ENCODE data around the gene GRID2. TPM values are rescaled to one million over a fixed set of nuclear protein-coding genes. Genes with fewer than 3 reads are reported as not detected.
"Not testable (repeated sequence)": the region's sequence is repeated elsewhere in the genome, so short reads cannot be mapped to it uniquely, and the experiment has no call there.

Gene GRID2
- total RNA-seq, 1 donor from 2014 or later = 0.17 TPM

DNA sequence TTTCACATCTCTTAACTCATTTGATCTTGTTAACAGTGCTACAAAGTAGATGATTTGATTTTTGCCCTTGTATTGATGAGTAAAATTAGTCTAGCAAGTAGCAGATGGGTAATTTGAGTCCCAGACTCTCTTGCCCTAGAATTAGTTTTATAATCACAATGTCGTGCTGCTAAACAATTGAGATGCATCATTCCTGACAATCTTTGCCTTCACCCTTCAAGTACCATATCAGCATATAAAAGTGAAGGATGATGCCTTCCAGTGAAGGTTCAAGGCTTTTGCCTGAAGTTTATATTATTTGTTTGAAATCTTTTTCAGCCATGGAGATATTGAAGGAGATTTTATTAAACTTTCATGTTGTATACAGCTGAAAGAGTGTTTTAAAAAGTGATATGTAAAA, 141.4 kb downstream of the GRID2 start:
- Histone ChIP-seq H3K4me2 (no peak overlapping the region), H3K4me3 (no peak overlapping the region)
- no peak overlapping the region for H3K27ac Mint-ChIP-seq

DNA sequence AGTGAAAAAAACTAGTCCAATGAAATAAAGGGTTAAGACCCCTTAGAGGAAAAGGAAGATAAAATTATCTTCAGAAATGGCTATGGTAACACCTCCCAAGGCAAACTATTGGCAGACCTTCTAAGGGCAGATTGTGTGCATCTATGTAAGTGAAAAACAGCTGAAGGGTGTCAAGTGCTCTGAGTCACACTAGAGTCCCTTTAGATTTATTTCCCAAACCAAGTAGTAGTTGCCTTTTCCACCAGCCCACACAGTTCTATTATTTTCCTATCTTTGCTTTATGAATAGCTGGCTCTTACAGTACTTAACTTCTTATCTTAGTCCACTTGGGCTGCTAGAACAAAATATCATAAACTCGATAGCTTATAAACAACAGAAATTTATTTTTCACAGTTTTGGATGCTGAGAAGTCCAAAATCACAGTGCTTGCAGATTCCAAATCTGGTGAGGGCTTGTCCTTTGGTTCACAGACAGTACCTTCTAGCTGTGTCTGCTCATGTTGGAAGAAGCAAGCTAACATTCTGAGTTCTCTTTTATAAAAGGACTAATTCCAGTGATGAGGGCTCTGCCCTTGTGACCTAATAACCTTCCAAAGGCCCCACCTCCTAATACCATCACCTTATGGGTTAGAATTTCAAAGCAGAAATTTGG, 143.6 kb downstream of the GRID2 start:
- Histone ChIP-seq H3K9ac (no peak overlapping the region), H3K4me3 (no peak overlapping the region), H2AFZ (replicated peaks) (no peak overlapping the region), H3K4me2 (no peak overlapping the region), H4K20me1 (ENCODE audit: low read depth) (no peaks in the 10 kb centered on the region), H3K4me1 (no peaks in the 10 kb centered on the region), H3K27me3 (peaks cover 9% of the 10 kb centered on the region), H3K27ac (no peak overlapping the region), H3K36me3 (no peaks in the 10 kb centered on the region), H3F3A (ENCODE audit: low read depth) (no peaks in the 10 kb centered on the region), H3K79me2 (ENCODE audit: low read depth) (no peaks in the 10 kb centered on the region), H3K9me3 (ENCODE audit: low read depth) (no peaks in the 10 kb centered on the region)
- Mint-ChIP-seq H3K36me3 (no peaks in the 10 kb centered on the region), H3K27me3 (ENCODE audit: insufficient read depth, low read depth) (peaks cover 3% of the 10 kb centered on the region), H3K4me3 (no peak overlapping the region), H3K9me3 (no peaks in the 10 kb centered on the region), H3K27ac (no peak overlapping the region), H3K4me1 (no peaks in the 10 kb centered on the region)
- TF ChIP-seq EZH2phosphoT487 (IDR thresholded peaks at IDR 0.05) = no peak
- TF ChIP-seq, protein P1, sequence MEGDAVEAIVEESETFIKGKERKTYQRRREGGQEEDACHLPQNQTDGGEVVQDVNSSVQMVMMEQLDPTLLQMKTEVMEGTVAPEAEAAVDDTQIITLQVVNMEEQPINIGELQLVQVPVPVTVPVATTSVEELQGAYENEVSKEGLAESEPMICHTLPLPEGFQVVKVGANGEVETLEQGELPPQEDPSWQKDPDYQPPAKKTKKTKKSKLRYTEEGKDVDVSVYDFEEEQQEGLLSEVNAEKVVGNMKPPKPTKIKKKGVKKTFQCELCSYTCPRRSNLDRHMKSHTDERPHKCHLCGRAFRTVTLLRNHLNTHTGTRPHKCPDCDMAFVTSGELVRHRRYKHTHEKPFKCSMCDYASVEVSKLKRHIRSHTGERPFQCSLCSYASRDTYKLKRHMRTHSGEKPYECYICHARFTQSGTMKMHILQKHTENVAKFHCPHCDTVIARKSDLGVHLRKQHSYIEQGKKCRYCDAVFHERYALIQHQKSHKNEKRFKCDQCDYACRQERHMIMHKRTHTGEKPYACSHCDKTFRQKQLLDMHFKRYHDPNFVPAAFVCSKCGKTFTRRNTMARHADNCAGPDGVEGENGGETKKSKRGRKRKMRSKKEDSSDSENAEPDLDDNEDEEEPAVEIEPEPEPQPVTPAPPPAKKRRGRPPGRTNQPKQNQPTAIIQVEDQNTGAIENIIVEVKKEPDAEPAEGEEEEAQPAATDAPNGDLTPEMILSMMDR (IDR thresholded peaks at IDR 0.05) = no peak
- TF ChIP-seq EZH2 (IDR thresholded peaks at IDR 0.05) = no peak
- no peak for DNase-seq (ENCODE audit: low spot score)

More for the DNA sequence above, 141.4 kb downstream of the GRID2 start:
- H3K9ac ChIP-seq = no peak overlapping the region
- H3K27ac ChIP-seq = no peak overlapping the region
- H2AFZ ChIP-seq (replicated peaks) = no peak overlapping the region
- TF ChIP-seq, protein P1 (IDR thresholded peaks at IDR 0.05) = no peak
- no peak for TF ChIP-seq EZH2 (IDR thresholded peaks at IDR 0.05)
- TF ChIP-seq EZH2phosphoT487 (IDR thresholded peaks at IDR 0.05) = no peak
- Mint-ChIP-seq H3K36me3 (no peaks in the 10 kb centered on the region), H3K27me3 (ENCODE audit: insufficient read depth, low read depth) (peaks cover 6% of the 10 kb centered on the region), H3K4me1 (no peaks in the 10 kb centered on the region), H3K4me3 (no peak overlapping the region), H3K9me3 (no peaks in the 10 kb centered on the region)
- no peaks in the 10 kb centered on the region for H3K79me2 ChIP-seq (ENCODE audit: low read depth)
- H3F3A ChIP-seq (ENCODE audit: low read depth) = no peaks in the 10 kb centered on the region
- H3K4me1 ChIP-seq = no peaks in the 10 kb centered on the region
- DNase-seq (ENCODE audit: low spot score) = no peak
- H3K36me3 ChIP-seq = no peaks in the 10 kb centered on the region
- no peaks in the 10 kb centered on the region for H3K9me3 ChIP-seq (ENCODE audit: low read depth)
- H3K27me3 ChIP-seq = peaks cover 12% of the 10 kb centered on the region
- H4K20me1 ChIP-seq (ENCODE audit: low read depth) = no peaks in the 10 kb centered on the region

DNA sequence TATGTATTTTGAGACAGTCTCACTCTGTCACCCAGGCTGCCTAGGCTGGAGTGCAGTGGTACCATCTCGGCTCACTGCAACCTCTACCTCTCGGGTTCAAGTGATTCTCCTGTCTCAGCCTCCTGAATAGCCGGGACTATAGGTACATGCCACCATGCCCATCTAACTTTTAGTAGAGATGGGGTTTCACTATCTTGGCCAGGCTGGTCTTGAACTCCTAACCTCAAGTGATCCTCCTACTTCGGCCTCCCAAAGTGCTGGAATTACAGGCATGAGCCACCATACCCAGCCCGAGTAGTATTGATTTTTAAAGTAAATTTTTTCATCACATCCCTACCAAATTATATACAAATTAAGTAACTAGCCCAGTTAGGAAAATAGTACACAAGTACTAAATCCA, 144.4 kb downstream of the GRID2 start:
- not testable (repeated sequence) for H3K36me3 Mint-ChIP-seq; H3K9me3 ChIP-seq (ENCODE audit: low read depth); H3K4me3 Mint-ChIP-seq; H3K4me1 ChIP-seq; H3K79me2 ChIP-seq (ENCODE audit: low read depth); H3K27me3 Mint-ChIP-seq (ENCODE audit: insufficient read depth, low read depth); H3F3A ChIP-seq (ENCODE audit: low read depth); H3K4me1 Mint-ChIP-seq; H3K27ac Mint-ChIP-seq; H3K4me3 ChIP-seq; H3K27me3 ChIP-seq; DNase-seq (ENCODE audit: low spot score); H2AFZ ChIP-seq (replicated peaks); H3K9me3 Mint-ChIP-seq; H4K20me1 ChIP-seq (ENCODE audit: low read depth); H3K27ac ChIP-seq; H3K4me2 ChIP-seq; H3K36me3 ChIP-seq; H3K9ac ChIP-seq

DNA sequence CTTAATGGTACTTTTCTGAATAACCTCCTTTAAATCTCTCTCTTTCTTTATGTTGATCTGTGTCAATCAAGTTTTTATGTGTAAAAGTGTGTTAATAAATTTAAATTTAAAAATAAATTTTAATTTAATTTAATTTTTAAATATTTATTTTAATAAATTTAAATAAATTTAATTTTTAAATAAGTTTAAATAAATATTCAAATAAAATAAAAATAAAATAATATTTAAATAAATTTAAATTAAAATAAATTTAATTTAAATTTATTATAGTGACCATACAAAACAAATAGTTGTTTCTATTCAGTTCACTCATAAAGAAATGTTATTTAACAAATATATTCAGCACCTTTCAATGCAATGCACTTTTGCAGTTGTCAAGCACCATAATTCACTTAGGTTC, 146.9 kb downstream of the GRID2 start:
- Histone ChIP-seq H3K4me2 (no peak overlapping the region), H3K4me1 (no peaks in the 10 kb centered on the region), H2AFZ (replicated peaks) (no peak overlapping the region), H4K20me1 (ENCODE audit: low read depth) (no peaks in the 10 kb centered on the region), H3K36me3 (no peaks in the 10 kb centered on the region), H3K9ac (no peak overlapping the region), H3F3A (ENCODE audit: low read depth) (no peaks in the 10 kb centered on the region), H3K27ac (no peak overlapping the region), H3K27me3 (no peaks in the 10 kb centered on the region), H3K9me3 (ENCODE audit: low read depth) (no peaks in the 10 kb centered on the region), H3K79me2 (ENCODE audit: low read depth) (no peaks in the 10 kb centered on the region), H3K4me3 (no peak overlapping the region)
- H3K27me3 Mint-ChIP-seq (ENCODE audit: insufficient read depth, low read depth) = no peaks in the 10 kb centered on the region
- no peak overlapping the region for H3K4me3 Mint-ChIP-seq
- no peak overlapping the region for H3K27ac Mint-ChIP-seq
- H3K4me1 Mint-ChIP-seq = no peaks in the 10 kb centered on the region
- DNase-seq (ENCODE audit: low spot score) = no peak
- TF ChIP-seq EZH2phosphoT487 (IDR thresholded peaks at IDR 0.05) = no peak
- TF ChIP-seq EZH2 (IDR thresholded peaks at IDR 0.05) = no peak
- TF ChIP-seq, protein P1 (IDR thresholded peaks at IDR 0.05) = no peak
- H3K9me3 Mint-ChIP-seq = no peaks in the 10 kb centered on the region
- no peaks in the 10 kb centered on the region for H3K36me3 Mint-ChIP-seq
